HCT116 (cell line): ENCODE measurements around the gene DGCR8. TPM values are rescaled to one million over a fixed set of nuclear protein-coding genes. Genes with fewer than 3 reads are reported as not detected.

Experiments
- ATAC-seq: fragments of 200-7000 bp; cut with Tn5 transposase; 2 replicates; pipeline ENCODE4 v1.9.1; 2020; ENCODE audit warnings: mild to moderate bottlenecking, moderate library complexity
- BruUV-seq: library from RNA; stranded (reverse); fragments of 400-500 nt; replicated peaks from 2 replicates; lab custom pipeline; 2021; lab: Mats Ljungman, UMichigan
- CTCF ChIA-PET: fragments of 300-600 bp; sonication (Branson Sonifier 250); formaldehyde crosslinking; loops from one replicate; lab custom pipeline; 2021; ENCODE audit warnings: antibody characterized with exemption; lab: Charles Lee
- POLR2A ChIA-PET: fragments of 300-600, 350-600 bp; sonication (Branson Sonifier 250); formaldehyde crosslinking; loops from one replicate; lab custom pipeline; 2021; ENCODE audit warnings: antibody characterized with exemption; lab: Charles Lee
- RAD21 ChIA-PET, 2 experiments: fragments of 300-600 bp; sonication (Branson Sonifier 250); formaldehyde crosslinking; loops; one replicate each; lab custom pipeline; 2023; ENCODE audit warnings: low total read pairs in 2 of 2; ENCODE audit not compliant: uncharacterized antibody in 2 of 2, unreplicated experiment in 2 of 2, low non-redundant PET in 1 of 2; lab: Charles Lee
- DNase-seq: peaks from one replicate; pipeline ENCODE4 v3.0.0-alpha.2; 2010; ENCODE audit warnings: low read depth, low spot score
- H2AFZ ChIP-seq: fragments of 200-600 bp; shearing (Covaris generic), sonication (generic); 2 replicates; pipeline ENCODE4 v1.6.1; 2017; ENCODE audit warnings: low read depth, mixed run types, mixed read lengths, antibody characterized with exemption, low read length; ENCODE audit not compliant: poor library complexity, severe bottlenecking
- H3K27ac ChIP-seq: 2 replicates; pipeline ENCODE4 v1.5.1; 2012; ENCODE audit warnings: low read depth, low read length
- H3K27me3 ChIP-seq: fragments of 200-600 bp; sonication (generic); 2 replicates; pipeline ENCODE4 v1.6.1; 2016; ENCODE audit warnings: mixed run types, low read length, mixed read lengths; ENCODE audit not compliant: insufficient read depth
- H3K36me3 ChIP-seq, 2 experiments: fragments of 200-500 bp in 1 of 2; fragments of 200-600 bp in 1 of 2; sonication (Bioruptor generic) in 1 of 2; sonication (generic) in 1 of 2; 2 replicates each; pipeline versions ENCODE4 v1.5.1 to v1.6.1; 2014 to 2016; ENCODE audit warnings: low read length in 2 of 2, inconsistent platforms in 1 of 2, mixed read lengths in 1 of 2, mixed run types in 1 of 2; ENCODE audit not compliant: insufficient read depth in 2 of 2, control insufficient read depth in 1 of 2
- H3K4me1 ChIP-seq, 2 experiments: fragments of 200-600 bp in 1 of 2; sonication (generic) in 1 of 2; 2 replicates each; pipeline versions ENCODE4 v1.5.1 to v1.6.1; 2012 to 2017; ENCODE audit warnings: low read length in 2 of 2, inconsistent platforms in 1 of 2, mild to moderate bottlenecking in 1 of 2, mixed read lengths in 1 of 2, mixed run types in 1 of 2, moderate library complexity in 1 of 2; ENCODE audit not compliant: insufficient read depth in 2 of 2, control insufficient read depth in 1 of 2
- H3K4me2 ChIP-seq: fragments of 200-600 bp; sonication (generic); 2 replicates; pipeline ENCODE4 v1.6.1; 2017; ENCODE audit warnings: mixed run types, low read length, mixed read lengths
- H3K4me3 ChIP-seq, 2 experiments: fragments of 200-600 bp in 1 of 2; sonication (generic) in 1 of 2; replicated peaks in 1 of 2; 2 replicates each; pipeline ENCODE4 v1.5.1; 2011 to 2016; ENCODE audit warnings: low read length in 2 of 2, control low read depth in 1 of 2, low read depth in 1 of 2, mild to moderate bottlenecking in 1 of 2, mixed read lengths in 1 of 2, mixed run types in 1 of 2
- H3K79me2 ChIP-seq: fragments of 200-600 bp; sonication (generic); 2 replicates; pipeline ENCODE4 v1.6.1; 2017; ENCODE audit warnings: mild to moderate bottlenecking, mixed run types, low read length, moderate library complexity, mixed read lengths; ENCODE audit not compliant: insufficient read depth
- H3K9ac ChIP-seq: fragments of 200-600 bp; sonication (generic); 2 replicates; pipeline ENCODE4 v1.6.1; 2016; ENCODE audit warnings: low read length, mixed read lengths
- H3K9me2 ChIP-seq: fragments of 200-600 bp; sonication (generic), shearing (Covaris generic); 2 replicates; pipeline ENCODE4 v1.6.1; 2017; ENCODE audit warnings: mixed run types, mild to moderate bottlenecking, moderate library complexity; ENCODE audit not compliant: insufficient read depth
- H3K9me3 ChIP-seq, 2 experiments: fragments of 200-500 bp in 1 of 2; fragments of 200-600 bp in 1 of 2; sonication (Bioruptor generic) in 1 of 2; sonication (generic) in 1 of 2; 2 replicates each; pipeline ENCODE4 v1.6.1; 2014 to 2017; ENCODE audit warnings: low read length in 2 of 2, mixed read lengths in 2 of 2, inconsistent platforms in 1 of 2, low read depth in 1 of 2, mild to moderate bottlenecking in 1 of 2, mixed run types in 1 of 2, moderate library complexity in 1 of 2; ENCODE audit not compliant: control insufficient read depth in 1 of 2, insufficient read depth in 1 of 2
- H4K20me1 ChIP-seq: fragments of 200-600 bp; sonication (generic), shearing (Covaris generic); 2 replicates; pipeline ENCODE4 v1.6.1; 2017; ENCODE audit warnings: mixed run types, mild to moderate bottlenecking, moderate library complexity; ENCODE audit not compliant: insufficient read depth
- CBX3 ChIP-seq: IDR thresholded peaks from 2 replicates; pipeline ENCODE4 v1.6.1; 2012; ENCODE audit warnings: low read depth
- CEBPB ChIP-seq: IDR thresholded peaks from 2 replicates; pipeline ENCODE4 v1.6.1; 2012; ENCODE audit warnings: low read depth
- CTCF ChIP-seq, 3 experiments: fragments of 200-600 bp in 1 of 3; sonication (generic) in 1 of 3; IDR thresholded peaks in 2 of 3; conservative IDR thresholded peaks in 1 of 3; 2 replicates each; pipeline ENCODE4 v1.5.1; 2012 to 2017; ENCODE audit warnings: low read depth in 2 of 3, low read length in 2 of 3, antibody characterized with exemption in 1 of 3, borderline replicate concordance in 1 of 3, control low read depth in 1 of 3, mild to moderate bottlenecking in 1 of 3, mixed read lengths in 1 of 3, mixed run types in 1 of 3, moderate library complexity in 1 of 3; ENCODE audit not compliant: insufficient read depth in 1 of 3
- EZH2 ChIP-seq: fragments of 200-600 bp; sonication (generic); IDR thresholded peaks from 2 replicates; pipeline ENCODE4 v1.6.1; 2017; ENCODE audit warnings: antibody characterized with exemption, mixed run types
- FOSL1 ChIP-seq: IDR thresholded peaks from 2 replicates; pipeline ENCODE4 v1.6.1; 2012; ENCODE audit warnings: low read depth
- POLR2AphosphoS5 ChIP-seq: IDR thresholded peaks from 2 replicates; pipeline ENCODE4 v1.6.1; 2011; ENCODE audit warnings: mild to moderate bottlenecking, low read depth, low read length, moderate library complexity
- REST ChIP-seq: IDR thresholded peaks from 2 replicates; pipeline ENCODE4 v1.6.1; 2012; ENCODE audit warnings: low read depth
- SP1 ChIP-seq: IDR thresholded peaks from 2 replicates; pipeline ENCODE4 v1.6.1; 2012; ENCODE audit warnings: low read depth
- TCF7L2 ChIP-seq: IDR thresholded peaks from 2 replicates; pipeline ENCODE4 v1.7.0; 2011; ENCODE audit warnings: borderline replicate concordance, inconsistent platforms; ENCODE audit not compliant: insufficient read depth, insufficient read length; ENCODE audit errors: extremely low read depth
- intact Hi-C: fragments of 100-400 bp; cut with micrococcal nuclease; formaldehyde crosslinking; loops from 2 replicates; pipeline ENCODE4 v1.10.0; 2022
- total RNA-seq: library from RNA; stranded (reverse); gene quantifications from one replicate; pipeline ENCODE4 v1.2.1, GENCODE V29; 2021; ENCODE audit not compliant: unreplicated experiment

Gene DGCR8
- total RNA-seq, 1 experiment from 2014 or later, result 43.8 TPM

GRCh38 chr22:20036535-20037392 is 43.3 kb upstream of the DGCR8 start:
- ATAC-seq, result no peak

More at GRCh38 chr22:20036535-20037392, 43.3 kb upstream of the DGCR8 start:
- Histone ChIP-seq H3K9me3 (no peaks in the 10 kb centered on the region), H2AFZ (no peak overlapping the region), H3K9me2 (no peaks in the 10 kb centered on the region), H4K20me1 (no peaks in the 10 kb centered on the region), H3K36me3 (no peaks in the 10 kb centered on the region; a peak in 1 of 4 replicates), H3K27ac (no peak overlapping the region), H3K9ac (no peak overlapping the region), H3K4me1 (peaks cover 2 to 10% of the 10 kb centered on the region in 2 experiments; a peak in 3 of 4 replicates), H3K27me3 (no peaks in the 10 kb centered on the region), H3K4me3 (no peak overlapping the region), H3K4me2 (no peak overlapping the region), H3K79me2 (no peaks in the 10 kb centered on the region)
- no peak for DNase-seq
- ChIA-PET RAD21 (no interaction called here), POLR2A (no interaction called here), CTCF (no interaction called here)
- no TSS peak for BruUV-seq
- TF ChIP-seq CEBPB (no peak), EZH2 (no peak), POLR2AphosphoS5 (no peak), CTCF (IDR thresholded peaks at IDR 0.05 in 2 of 3, conservative IDR thresholded peaks at IDR 0.05 in 1 of 3; ENCODE audit: borderline replicate concordance in 1 of 3, insufficient read depth in 1 of 3, low read depth in 2 of 3, low read length in 2 of 3) (no peak), FOSL1 (no peak), SP1 (no peak), CBX3 (no peak), TCF7L2 (no peak), REST (no peak)
- intact Hi-C loops, result no loop called here
